IMR-90 (cell line): ENCODE measurements around the gene DPP10. TPM values are rescaled to one million over a fixed set of nuclear protein-coding genes. Genes with fewer than 3 reads are reported as not detected.

ENCODE experiments used
- ATAC-seq: fragments of 200-7000 bp; cut with Tn5 transposase; 2 replicates; pipeline ENCODE4 v1.9.1; 2020; ENCODE audit warnings: low read depth, mild to moderate bottlenecking, moderate library complexity
- BruUV-seq: library from RNA; stranded (reverse); fragments of 400-500 nt; replicated peaks from 2 replicates; lab custom pipeline; 2021; lab: Mats Ljungman, UMichigan
- CTCF ChIA-PET: fragments of 300-600 bp; formaldehyde crosslinking; extraction: SDS; loops from one replicate; lab custom pipeline; 2021; ENCODE audit warnings: antibody characterized with exemption; lab: Yijun Ruan, JAX
- POLR2A ChIA-PET: fragments of 300-600 bp; sonication (Branson Sonifier 250); formaldehyde crosslinking; loops from one replicate; lab custom pipeline; 2022; ENCODE audit warnings: antibody characterized with exemption; ENCODE audit not compliant: unreplicated experiment; lab: Charles Lee
- DNase-seq: peaks from one replicate; pipeline ENCODE4 v3.0.0; 2013
- H2AFZ ChIP-seq: replicated peaks from 2 replicates; pipeline ENCODE3; 2013; ENCODE audit warnings: low read length, mild to moderate bottlenecking; ENCODE audit not compliant: poor library complexity
- H2AK5ac ChIP-seq: 2 replicates; pipeline ENCODE4 v1.6.1; 2013; ENCODE audit warnings: low read depth, low read length, inconsistent platforms
- H2AK9ac ChIP-seq: replicated peaks from 2 replicates; pipeline ENCODE3; 2013; ENCODE audit warnings: mild to moderate bottlenecking, low read depth, low read length, moderate library complexity; ENCODE audit not compliant: poor library complexity
- H2BK120ac ChIP-seq: 2 replicates; pipeline ENCODE4 v1.6.1; 2013; ENCODE audit warnings: low read depth, low read length, inconsistent platforms
- H2BK15ac ChIP-seq: 3 replicates; pipeline ENCODE4 v1.6.1; 2013; ENCODE audit warnings: low read depth, low read length, inconsistent platforms
- H2BK20ac ChIP-seq: 2 replicates; pipeline ENCODE4 v1.6.1; 2013; ENCODE audit warnings: low read depth, mild to moderate bottlenecking, inconsistent platforms, low read length, moderate library complexity
- H2BK5ac ChIP-seq: 2 replicates; pipeline ENCODE4 v1.6.1; 2013; ENCODE audit warnings: mild to moderate bottlenecking, low read depth, low read length, inconsistent platforms; ENCODE audit not compliant: poor library complexity, severe bottlenecking
- H3K14ac ChIP-seq: replicated peaks from 2 replicates; pipeline ENCODE4 v1.6.1; 2013; ENCODE audit warnings: low read depth, low read length, inconsistent platforms
- H3K18ac ChIP-seq: 2 replicates; pipeline ENCODE4 v1.6.1; 2013; ENCODE audit warnings: low read depth, low read length, control low read depth
- H3K23ac ChIP-seq: 2 replicates; pipeline ENCODE4 v1.6.1; 2013; ENCODE audit warnings: low read depth, low read length, inconsistent platforms
- H3K27ac ChIP-seq: 2 replicates; pipeline ENCODE4 v1.5.1; 2013; ENCODE audit warnings: mild to moderate bottlenecking, control low read depth, low read length; ENCODE audit not compliant: insufficient read depth
- H3K27me3 ChIP-seq: 2 replicates; pipeline ENCODE4 v1.6.1; 2013; ENCODE audit warnings: low read length; ENCODE audit not compliant: control insufficient read depth, insufficient read depth
- H3K36me3 ChIP-seq: 2 replicates; pipeline ENCODE4 v1.6.1; 2013; ENCODE audit warnings: low read length, mixed read lengths; ENCODE audit not compliant: control insufficient read depth, insufficient read depth
- H3K4ac ChIP-seq: 2 replicates; pipeline ENCODE4 v1.6.1; 2013; ENCODE audit warnings: low read depth, low read length, inconsistent platforms
- H3K4me1 ChIP-seq: 2 replicates; pipeline ENCODE4 v1.6.1; 2013; ENCODE audit warnings: low read length, mixed read lengths; ENCODE audit not compliant: control insufficient read depth, insufficient read depth
- H3K4me2 ChIP-seq: 2 replicates; pipeline ENCODE4 v1.6.1; 2013; ENCODE audit warnings: low read depth, mild to moderate bottlenecking, control low read depth, low read length, moderate library complexity
- H3K4me3 ChIP-seq: 2 replicates; pipeline ENCODE4 v1.5.1; 2013; ENCODE audit warnings: low read depth, mild to moderate bottlenecking, control low read depth, low read length, moderate library complexity; ENCODE audit not compliant: insufficient read depth
- H3K56ac ChIP-seq: 2 replicates; pipeline ENCODE4 v1.6.1; 2013; ENCODE audit warnings: low read length, inconsistent platforms; ENCODE audit not compliant: insufficient read depth; ENCODE audit errors: extremely low read depth
- H3K79me1 ChIP-seq, 2 experiments: 2 replicates each; pipeline ENCODE4 v1.6.1; 2013; ENCODE audit warnings: low read length in 2 of 2, inconsistent platforms in 1 of 2, low read depth in 1 of 2
- H3K9ac ChIP-seq: 2 replicates; pipeline ENCODE4 v1.6.1; 2013; ENCODE audit warnings: low read depth, low read length, control low read depth
- H3K9me1 ChIP-seq: 2 replicates; pipeline ENCODE4 v1.6.1; 2013; ENCODE audit warnings: low read length, inconsistent platforms; ENCODE audit not compliant: insufficient read depth
- H3K9me3 ChIP-seq: 2 replicates; pipeline ENCODE4 v1.6.1; 2013; ENCODE audit warnings: low read length; ENCODE audit not compliant: control insufficient read depth, insufficient read depth
- H4K20me1 ChIP-seq: 2 replicates; pipeline ENCODE4 v1.6.1; 2013; ENCODE audit warnings: low read length, inconsistent platforms; ENCODE audit not compliant: insufficient read depth
- H4K5ac ChIP-seq: 2 replicates; pipeline ENCODE4 v1.6.1; 2013; ENCODE audit warnings: mild to moderate bottlenecking, low read depth, low read length, control low read depth
- H4K8ac ChIP-seq, 2 experiments: 2 replicates each; pipeline ENCODE4 v1.6.1; 2013; ENCODE audit warnings: low read depth in 2 of 2, low read length in 2 of 2, control low read depth in 1 of 2, inconsistent platforms in 1 of 2
- H4K91ac ChIP-seq: 2 replicates; pipeline ENCODE4 v1.6.1; 2013; ENCODE audit warnings: low read depth, low read length, inconsistent platforms; ENCODE audit not compliant: insufficient read depth
- BHLHE40 ChIP-seq: fragments of 150-350 bp; IDR thresholded peaks from 2 replicates; pipeline ENCODE4 v1.6.1; 2016; ENCODE audit warnings: mild to moderate bottlenecking, low read depth, low read length
- CEBPB ChIP-seq: IDR thresholded peaks from 2 replicates; pipeline ENCODE4 v1.6.1; 2012; ENCODE audit warnings: low read depth, low read length, improper control_type of control experiment
- CHD1 ChIP-seq: IDR thresholded peaks from 2 replicates; pipeline ENCODE4 v1.6.1; 2012; ENCODE audit warnings: low read depth, low read length, improper control_type of control experiment
- FOS ChIP-seq: fragments of 150-350 bp; IDR thresholded peaks from 2 replicates; pipeline ENCODE4 v1.6.1; 2016; ENCODE audit warnings: low read depth, low read length
- MAFK ChIP-seq: IDR thresholded peaks from 2 replicates; pipeline ENCODE4 v1.6.1; 2012; ENCODE audit warnings: low read depth, low read length, improper control_type of control experiment
- MAZ ChIP-seq: IDR thresholded peaks from 2 replicates; pipeline ENCODE4 v1.6.1; 2012; ENCODE audit warnings: low read depth, mild to moderate bottlenecking, low read length, improper control_type of control experiment, moderate library complexity, borderline replicate concordance
- MXI1 ChIP-seq: IDR thresholded peaks from 2 replicates; pipeline ENCODE4 v1.6.1; 2012; ENCODE audit warnings: low read depth, mild to moderate bottlenecking, low read length, moderate library complexity, borderline replicate concordance
- NFE2L2 ChIP-seq: fragments of 150-350 bp; IDR thresholded peaks from 2 replicates; pipeline ENCODE4 v1.6.1; 2016; ENCODE audit warnings: low read depth, mild to moderate bottlenecking, low read length
- POLR2A ChIP-seq: IDR thresholded peaks from 2 replicates; pipeline ENCODE4 v1.6.1; 2012; ENCODE audit warnings: mild to moderate bottlenecking, low read depth, low read length
- RAD21 ChIP-seq: IDR thresholded peaks from 2 replicates; pipeline ENCODE4 v1.6.1; 2012; ENCODE audit warnings: low read length, improper control_type of control experiment
- RCOR1 ChIP-seq: IDR thresholded peaks from 2 replicates; pipeline ENCODE4 v1.6.1; 2012; ENCODE audit warnings: mild to moderate bottlenecking, low read length, improper control_type of control experiment; ENCODE audit not compliant: insufficient replicate concordance
- RFX5 ChIP-seq: IDR thresholded peaks from 2 replicates; pipeline ENCODE4 v1.8.0; 2012; ENCODE audit warnings: low read depth, mild to moderate bottlenecking, low read length, moderate library complexity
- SMC3 ChIP-seq: fragments of 150-350 bp; IDR thresholded peaks from 2 replicates; pipeline ENCODE4 v1.6.1; 2016; ENCODE audit warnings: low read depth, mild to moderate bottlenecking, antibody characterized with exemption, low read length, moderate library complexity
- WGBS, 2 experiments: methylation state at CpG; one replicate each; pipeline versions ENCODE4 v1.1.5 to v1.1.7; 2013; ENCODE audit warnings: missing lambda C conversion rate in 2 of 2; ENCODE audit not compliant: insufficient read length in 1 of 2; ENCODE audit errors: extremely low coverage in 2 of 2; 5-methylcytosine and 5-hydroxymethylcytosine counted together
- dilution Hi-C: fragments of 300-500 bp; cut with HindIII; formaldehyde crosslinking; loops from one replicate; pipeline ENCODE4 v1.14.3; 2018; ENCODE audit warnings: low sequenced_read_pairs; ENCODE audit not compliant: unreplicated experiment
- in situ Hi-C: fragments of 300-500 bp; cut with MboI; formaldehyde crosslinking; loops from 3 replicates; pipeline ENCODE4 v1.14.3; 2019; ENCODE audit warnings: low sequenced_read_pairs, inconsistent platforms, mixed read lengths
- intact Hi-C: fragments of 100-400 bp; cut with micrococcal nuclease; formaldehyde crosslinking; loops from 2 replicates; pipeline ENCODE4 v1.10.0; 2022
- polyA plus RNA-seq, 3 experiments: library from polyadenylated mRNA; depleted of rRNA; stranded (reverse); fragments of >200 nt; gene quantifications; 2 replicates each; pipeline ENCODE4 v1.2.3, GENCODE V29; 2012; ENCODE audit warnings: low replicate concordance in 1 of 3
- total RNA-seq: library from RNA; depleted of rRNA; stranded (reverse); fragments of >200 nt; gene quantifications from 2 replicates; pipeline ENCODE4 v1.2.3, GENCODE V29; 2012
- TF ChIP-seq, protein P1 (sequence below): conservative IDR thresholded peaks from 2 replicates; pipeline ENCODE4 v1.5.1; 2012; ENCODE audit warnings: mild to moderate bottlenecking, low read depth, low read length, improper control_type of control experiment
- TF ChIP-seq, protein P2 (sequence below): fragments of 150-350 bp; IDR thresholded peaks from 2 replicates; pipeline ENCODE4 v1.6.1; 2017; ENCODE audit warnings: mild to moderate bottlenecking, antibody characterized with exemption, low read length, low read depth
- TF ChIP-seq, protein P3 (sequence below): fragments of 150-350 bp; IDR thresholded peaks from 2 replicates; pipeline ENCODE4 v1.6.1; 2016; ENCODE audit warnings: low read depth, mild to moderate bottlenecking, low read length, moderate library complexity, borderline replicate concordance

DPP10 gene
- total and polyA plus RNA-seq, 2 of the 4 experiments (the other 2 are of a cell fraction) = not detected

DNA sequence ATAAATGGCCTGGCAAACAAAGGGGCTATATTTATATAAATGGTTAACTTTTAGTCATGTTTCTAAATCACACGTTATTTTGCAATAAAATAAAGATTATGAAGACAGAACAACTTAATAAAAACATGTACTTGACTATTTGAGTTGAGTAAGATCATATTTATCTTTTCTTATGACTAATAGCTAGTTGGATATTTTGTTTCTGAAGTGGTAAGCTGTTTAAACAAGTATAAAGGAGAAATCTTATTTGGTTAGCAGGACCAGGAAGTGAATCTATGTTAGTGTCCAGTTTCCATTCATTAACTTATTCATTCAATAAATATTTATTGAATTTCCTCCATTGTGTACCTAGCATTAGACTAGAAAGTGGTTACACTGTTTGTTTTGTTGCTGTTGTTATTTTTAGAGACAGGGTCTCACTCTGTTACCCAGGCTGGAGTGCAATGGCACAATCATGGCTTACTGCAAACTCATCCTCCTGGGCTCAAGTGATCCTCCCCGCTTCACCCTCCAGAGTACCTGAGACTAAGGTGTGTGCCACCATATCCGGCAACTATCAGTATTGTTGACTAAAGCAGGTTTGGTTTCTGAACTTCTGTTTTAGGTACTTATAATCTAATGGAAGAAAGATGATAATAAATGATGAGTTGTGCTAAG is 312.6 kb downstream of the DPP10 start:
- no peak overlapping the region for H4K8ac ChIP-seq
- no peak overlapping the region for H3K56ac ChIP-seq
- no peaks in the 10 kb centered on the region for H3K36me3 ChIP-seq
- no peaks in the 10 kb centered on the region for H3K4me1 ChIP-seq
- no peak overlapping the region for H4K91ac ChIP-seq
- ChIA-PET POLR2A (no interaction called here), CTCF (no interaction called here)
- H3K23ac ChIP-seq = no peak overlapping the region
- no peak for ATAC-seq
- TF ChIP-seq RCOR1 (no peak), MXI1 (no peak), SMC3 (no peak), BHLHE40 (no peak), POLR2A (no peak), RAD21 (no peak), RFX5 (no peak), CEBPB (no peak), NFE2L2 (no peak), CHD1 (no peak), FOS (no peak), MAZ (no peak), MAFK (no peak)
- TF ChIP-seq, protein P1, sequence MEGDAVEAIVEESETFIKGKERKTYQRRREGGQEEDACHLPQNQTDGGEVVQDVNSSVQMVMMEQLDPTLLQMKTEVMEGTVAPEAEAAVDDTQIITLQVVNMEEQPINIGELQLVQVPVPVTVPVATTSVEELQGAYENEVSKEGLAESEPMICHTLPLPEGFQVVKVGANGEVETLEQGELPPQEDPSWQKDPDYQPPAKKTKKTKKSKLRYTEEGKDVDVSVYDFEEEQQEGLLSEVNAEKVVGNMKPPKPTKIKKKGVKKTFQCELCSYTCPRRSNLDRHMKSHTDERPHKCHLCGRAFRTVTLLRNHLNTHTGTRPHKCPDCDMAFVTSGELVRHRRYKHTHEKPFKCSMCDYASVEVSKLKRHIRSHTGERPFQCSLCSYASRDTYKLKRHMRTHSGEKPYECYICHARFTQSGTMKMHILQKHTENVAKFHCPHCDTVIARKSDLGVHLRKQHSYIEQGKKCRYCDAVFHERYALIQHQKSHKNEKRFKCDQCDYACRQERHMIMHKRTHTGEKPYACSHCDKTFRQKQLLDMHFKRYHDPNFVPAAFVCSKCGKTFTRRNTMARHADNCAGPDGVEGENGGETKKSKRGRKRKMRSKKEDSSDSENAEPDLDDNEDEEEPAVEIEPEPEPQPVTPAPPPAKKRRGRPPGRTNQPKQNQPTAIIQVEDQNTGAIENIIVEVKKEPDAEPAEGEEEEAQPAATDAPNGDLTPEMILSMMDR = no peak
- TF ChIP-seq, protein P2, sequence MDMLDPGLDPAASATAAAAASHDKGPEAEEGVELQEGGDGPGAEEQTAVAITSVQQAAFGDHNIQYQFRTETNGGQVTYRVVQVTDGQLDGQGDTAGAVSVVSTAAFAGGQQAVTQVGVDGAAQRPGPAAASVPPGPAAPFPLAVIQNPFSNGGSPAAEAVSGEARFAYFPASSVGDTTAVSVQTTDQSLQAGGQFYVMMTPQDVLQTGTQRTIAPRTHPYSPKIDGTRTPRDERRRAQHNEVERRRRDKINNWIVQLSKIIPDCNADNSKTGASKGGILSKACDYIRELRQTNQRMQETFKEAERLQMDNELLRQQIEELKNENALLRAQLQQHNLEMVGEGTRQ = no peak
- TF ChIP-seq, protein P3, sequence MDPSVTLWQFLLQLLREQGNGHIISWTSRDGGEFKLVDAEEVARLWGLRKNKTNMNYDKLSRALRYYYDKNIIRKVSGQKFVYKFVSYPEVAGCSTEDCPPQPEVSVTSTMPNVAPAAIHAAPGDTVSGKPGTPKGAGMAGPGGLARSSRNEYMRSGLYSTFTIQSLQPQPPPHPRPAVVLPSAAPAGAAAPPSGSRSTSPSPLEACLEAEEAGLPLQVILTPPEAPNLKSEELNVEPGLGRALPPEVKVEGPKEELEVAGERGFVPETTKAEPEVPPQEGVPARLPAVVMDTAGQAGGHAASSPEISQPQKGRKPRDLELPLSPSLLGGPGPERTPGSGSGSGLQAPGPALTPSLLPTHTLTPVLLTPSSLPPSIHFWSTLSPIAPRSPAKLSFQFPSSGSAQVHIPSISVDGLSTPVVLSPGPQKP = no peak
- no peak overlapping the region for H2BK15ac ChIP-seq
- H3K27ac ChIP-seq = no peak overlapping the region
- no peak overlapping the region for H2AK5ac ChIP-seq
- no peak overlapping the region for H2BK5ac ChIP-seq
- no peak overlapping the region for H2BK120ac ChIP-seq
- in situ Hi-C loops = no loop called here
- WGBS, 2 experiments = no CpG with 5 or more reads among the region's 3 CpGs
- H3K9me3 ChIP-seq = peaks cover 10% of the 10 kb centered on the region
- no peaks in the 10 kb centered on the region for H3K9me1 ChIP-seq
- intact Hi-C loops = no loop called here
- H2BK20ac ChIP-seq = no peak overlapping the region
- H3K14ac ChIP-seq = no peak overlapping the region
- no peak overlapping the region for H3K4me3 ChIP-seq
- no peaks in the 10 kb centered on the region for H4K20me1 ChIP-seq
- no peak overlapping the region for H3K4ac ChIP-seq
- no peak overlapping the region for H3K4me2 ChIP-seq
- H3K18ac ChIP-seq = no peak overlapping the region
- no peaks in the 10 kb centered on the region for H3K79me1 ChIP-seq
- H3K27me3 ChIP-seq = no peaks in the 10 kb centered on the region
- dilution Hi-C loops = no loop called here
- no peak overlapping the region for H4K5ac ChIP-seq
- H2AK9ac ChIP-seq = no peak overlapping the region
- no peak overlapping the region for H3K9ac ChIP-seq
- BruUV-seq = no TSS peak
- H2AFZ ChIP-seq = no peak overlapping the region
- DNase-seq = no peak
